Mononuclear cell (primary cell): ENCODE results near the gene ELAVL2. TPM values are rescaled to one million over a fixed set of nuclear protein-coding genes. Genes with fewer than 3 reads are reported as not detected.
"Not testable (repeated sequence)": the region's sequence is repeated elsewhere in the genome, so short reads cannot be mapped to it uniquely, and the experiment has no call there.

Experiments
- H3K27me3 ChIP-seq: 2 replicates; pipeline ENCODE4 v1.6.0; 2011; ENCODE audit warnings: low read length, control low read depth; ENCODE audit not compliant: insufficient read depth
- H3K4me1 ChIP-seq: 2 replicates; pipeline ENCODE4 v1.5.1; 2011; ENCODE audit warnings: mild to moderate bottlenecking, low read length, control low read depth; ENCODE audit not compliant: insufficient read depth
- H3K4me3 ChIP-seq: 2 replicates; pipeline ENCODE4 v1.5.1; 2011; ENCODE audit warnings: mild to moderate bottlenecking, low read length, moderate library complexity
- H3K9me3 ChIP-seq: 2 replicates; pipeline ENCODE4 v1.5.1; 2011; ENCODE audit warnings: low read depth, mild to moderate bottlenecking, control low read depth, low read length
- total RNA-seq: library from RNA; depleted of rRNA; stranded (reverse); fragments of >200 nt; gene quantifications from one replicate; pipeline ENCODE4 v1.2.3, GENCODE V29; 2012

ELAVL2 gene
- total RNA-seq, 1 donor: not detected

DNA sequence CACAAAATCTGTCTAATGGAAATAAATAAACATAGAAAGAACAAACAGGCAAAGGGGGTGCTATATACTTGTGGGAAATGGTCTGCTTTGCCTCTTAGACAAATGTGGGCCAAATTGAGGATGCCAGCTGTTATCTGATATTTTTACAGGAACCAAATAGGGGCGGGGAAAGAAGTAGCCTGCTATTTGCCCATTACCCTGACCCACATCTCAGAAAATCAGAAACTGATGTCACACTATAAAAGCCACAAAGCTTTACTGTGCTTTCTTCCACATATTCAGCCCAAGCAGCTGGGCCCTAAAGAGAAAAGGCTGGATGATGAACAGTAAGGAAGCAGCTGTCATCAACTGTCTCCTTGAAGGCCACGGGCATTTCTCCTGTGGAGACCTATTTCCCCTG, 97.3 kb downstream of the ELAVL2 start:
- no peak overlapping the region for H3K4me3 ChIP-seq
- no peaks in the 10 kb centered on the region for H3K9me3 ChIP-seq
- no peaks in the 10 kb centered on the region for H3K27me3 ChIP-seq
- no peaks in the 10 kb centered on the region for H3K4me1 ChIP-seq

DNA sequence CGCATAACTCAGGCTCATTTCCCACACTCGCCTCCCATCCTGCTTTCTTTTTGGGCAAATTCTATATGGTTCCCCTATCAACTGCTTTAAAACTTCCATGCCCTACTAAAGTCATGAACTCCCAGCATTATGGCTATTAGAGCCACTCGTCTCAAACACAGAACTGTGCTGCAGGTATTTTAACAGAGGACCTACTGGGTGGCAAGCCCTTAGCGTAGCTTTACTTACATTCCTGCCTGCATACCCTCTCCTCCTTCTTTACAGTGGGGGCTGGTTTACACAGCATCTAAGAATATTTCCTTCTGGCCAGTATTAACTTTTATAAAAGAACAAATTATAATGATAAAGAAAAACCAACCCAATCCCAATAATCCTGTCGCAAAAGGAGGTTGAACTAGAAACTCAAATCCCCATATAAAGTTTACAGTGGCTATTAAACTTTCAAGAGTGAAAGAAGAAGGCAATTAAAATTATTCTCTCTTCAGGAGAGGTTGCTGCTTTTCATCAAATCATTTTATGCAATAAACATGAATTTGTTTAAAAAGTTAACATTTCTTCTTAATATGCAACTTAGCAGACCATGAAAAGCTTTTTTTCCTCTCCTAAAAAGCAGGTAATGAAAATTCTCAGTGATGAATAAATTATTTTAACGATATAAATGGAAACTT, 100.6 kb downstream of the ELAVL2 start:
- Histone ChIP-seq H3K9me3 (no peaks in the 10 kb centered on the region), H3K4me1 (no peaks in the 10 kb centered on the region), H3K4me3 (no peak overlapping the region), H3K27me3 (no peaks in the 10 kb centered on the region)

DNA sequence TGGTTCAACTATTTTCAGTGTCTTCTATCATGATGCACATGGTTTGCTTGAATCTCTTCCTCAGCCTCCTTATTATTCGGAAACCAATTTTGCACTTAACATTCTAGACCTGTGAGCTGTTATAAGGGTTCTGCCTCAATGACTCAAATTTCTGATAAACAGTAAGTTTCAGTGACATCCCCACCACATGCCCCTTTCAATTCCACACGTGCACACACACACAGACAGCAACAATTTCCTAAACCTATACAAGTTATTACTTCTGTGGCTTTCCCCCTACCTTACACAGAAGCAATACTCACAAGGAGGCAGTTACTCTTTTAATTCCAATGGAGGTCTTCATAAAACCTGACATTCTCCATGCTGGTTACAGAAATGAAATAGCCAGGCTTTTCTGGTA, 102.4 kb downstream of the ELAVL2 start:
- no peaks in the 10 kb centered on the region for H3K9me3 ChIP-seq
- no peaks in the 10 kb centered on the region for H3K4me1 ChIP-seq
- H3K4me3 ChIP-seq: no peak overlapping the region
- H3K27me3 ChIP-seq: no peaks in the 10 kb centered on the region

- not testable (repeated sequence) for H3K9me3 ChIP-seq, H3K4me3 ChIP-seq, H3K27me3 ChIP-seq, H3K4me1 ChIP-seq
These were observed 103.0 kb downstream of the ELAVL2 start for GRCh38 chr9:23723048-23723447.

GRCh38 chr9:23721466-23721865, 104.6 kb downstream of the ELAVL2 start:
- no peaks in the 10 kb centered on the region for H3K4me1 ChIP-seq
- H3K27me3 ChIP-seq: no peaks in the 10 kb centered on the region
- H3K4me3 ChIP-seq: no peak overlapping the region
- H3K9me3 ChIP-seq: no peaks in the 10 kb centered on the region

GRCh38 chr9:23717505-23717904, 108.5 kb downstream of the ELAVL2 start:
- Histone ChIP-seq H3K4me1 (no peaks in the 10 kb centered on the region), H3K27me3 (no peaks in the 10 kb centered on the region), H3K9me3 (no peaks in the 10 kb centered on the region), H3K4me3 (no peak overlapping the region)

DNA sequence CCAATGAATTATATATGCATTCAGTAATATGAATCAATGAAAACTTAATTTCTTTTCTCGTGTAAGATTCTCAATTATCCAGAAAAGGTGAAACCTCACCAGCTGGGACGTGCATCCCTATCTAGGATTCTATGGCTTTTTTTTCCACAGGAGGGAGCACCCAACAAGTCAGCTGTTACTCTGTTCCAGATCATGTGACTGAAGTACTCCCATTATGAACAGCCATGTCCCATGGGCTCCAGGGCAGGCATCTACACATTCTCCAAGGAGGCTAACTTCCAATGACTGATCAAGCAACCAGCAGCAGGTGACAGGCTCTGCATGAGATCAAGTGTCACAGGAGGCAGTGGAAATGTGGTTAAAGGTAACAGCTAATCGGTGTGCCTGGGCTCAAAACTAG, 118.8 kb downstream of the ELAVL2 start:
- Histone ChIP-seq H3K9me3 (no peaks in the 10 kb centered on the region), H3K27me3 (no peaks in the 10 kb centered on the region), H3K4me3 (no peak overlapping the region), H3K4me1 (no peaks in the 10 kb centered on the region)

DNA sequence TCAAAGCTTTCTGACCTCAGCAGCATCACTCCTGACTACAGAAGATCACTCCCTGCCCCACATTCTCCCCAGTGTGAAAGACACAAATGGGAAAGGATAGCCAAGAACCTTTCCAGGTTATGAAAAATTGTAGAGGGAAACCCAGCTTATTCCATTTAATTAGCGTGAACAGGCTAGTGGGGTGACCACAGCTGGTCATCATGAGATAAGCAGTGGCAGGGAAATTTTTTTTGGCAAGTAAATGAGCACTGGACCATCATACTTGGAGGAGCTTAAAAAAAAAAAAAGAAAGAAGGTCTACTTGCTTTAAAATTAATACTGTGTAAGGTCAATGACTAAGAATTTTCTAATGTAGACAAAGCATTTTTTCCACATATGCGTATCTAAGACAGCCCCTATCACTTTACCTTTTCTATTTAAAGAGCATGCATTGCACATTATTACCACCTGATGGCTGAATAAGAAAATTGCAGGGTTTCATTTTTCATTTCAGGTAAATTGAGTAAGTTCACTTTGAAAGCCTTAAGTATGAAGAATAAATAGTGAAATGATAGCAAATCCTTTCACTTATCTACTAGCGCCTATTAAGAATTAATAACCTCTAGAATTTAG, 123.6 kb downstream of the ELAVL2 start:
- H3K4me1 ChIP-seq: no peaks in the 10 kb centered on the region

DNA sequence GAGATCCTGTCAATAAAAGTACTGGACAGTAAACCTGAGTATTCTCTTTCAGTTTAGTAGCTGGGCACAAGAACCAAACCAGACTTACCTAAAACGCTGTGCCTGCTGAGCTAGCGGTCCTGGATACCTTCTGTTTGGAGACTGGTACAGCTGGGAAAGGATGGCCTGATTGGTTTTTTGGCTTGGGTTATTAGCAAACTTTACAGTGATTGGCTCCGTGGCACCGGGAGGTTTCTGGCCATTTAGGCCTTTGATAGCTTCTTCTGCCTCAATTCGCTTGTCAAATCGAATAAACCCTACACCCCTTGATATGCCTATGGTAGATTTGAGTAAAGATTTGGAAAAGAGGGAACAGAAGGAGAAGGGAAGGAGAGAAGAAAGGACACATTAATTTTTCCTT, 124.7 kb downstream of the ELAVL2 start:
- Histone ChIP-seq H3K4me1 (no peaks in the 10 kb centered on the region), H3K9me3 (no peaks in the 10 kb centered on the region), H3K4me3 (no peak overlapping the region), H3K27me3 (no peaks in the 10 kb centered on the region)

More for the DNA sequence above, 123.6 kb downstream of the ELAVL2 start:
- no peaks in the 10 kb centered on the region for H3K27me3 ChIP-seq
- H3K4me3 ChIP-seq: no peak overlapping the region
- H3K9me3 ChIP-seq: no peaks in the 10 kb centered on the region

DNA sequence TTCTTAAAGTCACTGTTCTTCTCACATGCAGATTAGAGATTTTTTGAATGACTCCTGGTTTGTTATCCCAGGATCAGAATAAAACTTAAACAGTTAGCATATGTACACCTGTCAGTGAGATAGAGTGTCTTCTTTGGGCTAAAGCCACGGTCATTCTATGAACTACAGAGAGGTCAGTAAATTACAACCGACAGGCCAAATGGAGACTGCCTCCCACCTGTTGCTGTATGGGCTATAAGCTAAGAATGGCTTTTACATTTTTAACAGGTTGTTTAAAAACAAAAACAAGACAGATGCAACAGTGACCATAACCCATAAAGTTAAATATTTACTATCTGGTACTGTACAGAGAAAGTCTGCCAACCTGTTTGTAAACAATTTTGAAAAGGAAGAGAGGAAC, 125.7 kb downstream of the ELAVL2 start:
- Histone ChIP-seq H3K9me3 (no peaks in the 10 kb centered on the region), H3K4me3 (no peak overlapping the region), H3K4me1 (no peaks in the 10 kb centered on the region), H3K27me3 (no peaks in the 10 kb centered on the region)

DNA sequence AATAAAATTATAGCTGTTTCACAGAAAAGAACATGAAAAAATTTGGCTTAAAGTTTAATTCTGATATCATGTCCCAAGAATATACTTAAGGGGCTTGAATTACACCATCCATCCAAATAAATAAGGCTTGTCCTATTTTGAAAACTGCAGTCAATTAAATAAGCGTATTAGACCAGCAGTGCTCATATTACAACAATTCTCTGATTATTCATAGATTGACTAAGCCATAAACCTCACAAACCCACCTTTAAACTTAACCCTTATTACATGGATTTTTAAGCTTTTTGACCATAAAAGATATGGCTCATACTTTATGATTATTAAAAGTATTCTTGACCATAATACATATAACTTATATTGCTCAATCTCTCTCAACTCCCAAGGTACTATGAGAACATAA, 127.9 kb downstream of the ELAVL2 start:
- H3K9me3 ChIP-seq: no peaks in the 10 kb centered on the region
- H3K27me3 ChIP-seq: no peaks in the 10 kb centered on the region
- H3K4me1 ChIP-seq: no peaks in the 10 kb centered on the region
- no peak overlapping the region for H3K4me3 ChIP-seq

DNA sequence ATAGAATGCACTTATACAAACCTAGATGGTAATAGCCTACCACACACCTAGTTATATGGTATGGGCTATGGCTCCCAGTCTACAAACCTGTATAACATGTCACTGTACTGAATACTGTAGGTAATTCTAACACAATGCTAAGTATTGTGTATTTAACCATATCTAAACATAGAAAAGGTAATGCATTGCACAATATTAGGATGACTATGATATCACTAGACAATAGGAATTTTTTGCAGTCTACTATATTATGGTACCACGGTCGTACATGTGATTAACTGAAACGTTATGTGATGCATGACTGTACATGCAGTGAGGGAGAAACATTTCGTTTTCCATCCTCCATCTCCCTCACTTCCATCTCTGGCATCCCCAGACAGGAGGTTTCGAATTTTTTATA, 130.5 kb downstream of the ELAVL2 start:
- Histone ChIP-seq H3K9me3 (no peaks in the 10 kb centered on the region), H3K27me3 (no peaks in the 10 kb centered on the region), H3K4me1 (no peaks in the 10 kb centered on the region), H3K4me3 (no peak overlapping the region)

- Histone ChIP-seq H3K9me3 (no peaks in the 10 kb centered on the region), H3K4me3 (no peak overlapping the region), H3K27me3 (no peaks in the 10 kb centered on the region), H3K4me1 (no peaks in the 10 kb centered on the region)
These were observed 132.7 kb downstream of the ELAVL2 start for GRCh38 chr9:23693374-23693773.

DNA sequence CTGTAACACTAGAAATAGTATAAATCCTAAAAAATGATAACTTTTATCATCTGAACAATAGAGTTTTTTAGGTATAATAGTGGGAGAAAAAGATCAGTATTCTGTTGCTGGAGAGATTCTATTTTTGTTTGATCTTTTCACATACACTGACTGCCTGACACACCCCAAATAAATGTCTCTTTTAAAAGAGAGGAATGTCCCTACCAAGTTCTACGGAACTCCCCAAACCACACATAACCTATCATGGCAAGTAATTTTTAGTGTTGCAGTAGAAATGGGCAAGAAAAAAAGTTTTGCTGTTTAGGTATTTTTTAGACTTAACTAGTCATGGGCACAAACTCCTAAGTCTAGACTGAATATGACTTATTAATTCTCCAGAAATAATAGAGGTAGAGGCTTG, 139.1 kb downstream of the ELAVL2 start:
- Histone ChIP-seq H3K4me3 (no peak overlapping the region), H3K4me1 (no peaks in the 10 kb centered on the region), H3K9me3 (no peaks in the 10 kb centered on the region), H3K27me3 (no peaks in the 10 kb centered on the region)

- H3K9me3 ChIP-seq: no peaks in the 10 kb centered on the region
- no peaks in the 10 kb centered on the region for H3K4me1 ChIP-seq
- no peak overlapping the region for H3K4me3 ChIP-seq
- H3K27me3 ChIP-seq: no peaks in the 10 kb centered on the region
These were observed 139.8 kb downstream of the ELAVL2 start for GRCh38 chr9:23686257-23686656.

- H3K4me1 ChIP-seq: no peaks in the 10 kb centered on the region
- no peaks in the 10 kb centered on the region for H3K27me3 ChIP-seq
- H3K9me3 ChIP-seq: no peaks in the 10 kb centered on the region
- no peak overlapping the region for H3K4me3 ChIP-seq
These were observed 142.4 kb downstream of the ELAVL2 start for GRCh38 chr9:23683611-23684061.
